ENCODE measurements around the gene PGF.

The PGF gene

GRCh38 chr14:74978416-74978947 lies 23.1 kb upstream of the PGF start:
- DNase-seq (ENCODE audit: low read depth): no peak

DNA sequence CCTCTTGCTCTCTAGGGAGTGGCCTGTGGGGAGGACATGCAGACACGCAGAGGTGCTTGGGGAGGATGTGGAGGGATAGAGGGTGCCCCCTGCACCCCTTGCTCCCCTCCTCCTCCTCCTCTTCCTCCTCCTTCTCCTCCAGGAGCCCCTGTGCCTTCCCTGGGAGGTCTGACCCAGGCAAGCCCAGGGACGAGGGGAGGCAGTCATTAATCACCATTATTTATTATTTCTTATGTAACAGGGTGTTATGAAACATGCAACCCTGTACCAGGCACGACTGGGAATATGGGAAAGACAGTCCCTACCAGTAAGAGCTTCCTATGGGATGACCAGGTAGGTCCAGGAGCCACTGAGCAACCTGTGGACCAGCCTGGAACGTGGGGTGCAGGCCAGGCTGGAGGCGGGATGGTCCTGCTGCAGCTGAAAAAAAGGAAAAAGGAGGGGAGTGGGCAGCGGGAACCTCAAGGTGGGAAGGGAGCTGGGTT lies 22.5 kb upstream of the PGF start:
- DNase-seq (ENCODE audit: low read depth): no peak

- DNase-seq (ENCODE audit: low read depth): no peak
These were observed 21.9 kb upstream of the PGF start for GRCh38 chr14:74977164-74977900.

DNA sequence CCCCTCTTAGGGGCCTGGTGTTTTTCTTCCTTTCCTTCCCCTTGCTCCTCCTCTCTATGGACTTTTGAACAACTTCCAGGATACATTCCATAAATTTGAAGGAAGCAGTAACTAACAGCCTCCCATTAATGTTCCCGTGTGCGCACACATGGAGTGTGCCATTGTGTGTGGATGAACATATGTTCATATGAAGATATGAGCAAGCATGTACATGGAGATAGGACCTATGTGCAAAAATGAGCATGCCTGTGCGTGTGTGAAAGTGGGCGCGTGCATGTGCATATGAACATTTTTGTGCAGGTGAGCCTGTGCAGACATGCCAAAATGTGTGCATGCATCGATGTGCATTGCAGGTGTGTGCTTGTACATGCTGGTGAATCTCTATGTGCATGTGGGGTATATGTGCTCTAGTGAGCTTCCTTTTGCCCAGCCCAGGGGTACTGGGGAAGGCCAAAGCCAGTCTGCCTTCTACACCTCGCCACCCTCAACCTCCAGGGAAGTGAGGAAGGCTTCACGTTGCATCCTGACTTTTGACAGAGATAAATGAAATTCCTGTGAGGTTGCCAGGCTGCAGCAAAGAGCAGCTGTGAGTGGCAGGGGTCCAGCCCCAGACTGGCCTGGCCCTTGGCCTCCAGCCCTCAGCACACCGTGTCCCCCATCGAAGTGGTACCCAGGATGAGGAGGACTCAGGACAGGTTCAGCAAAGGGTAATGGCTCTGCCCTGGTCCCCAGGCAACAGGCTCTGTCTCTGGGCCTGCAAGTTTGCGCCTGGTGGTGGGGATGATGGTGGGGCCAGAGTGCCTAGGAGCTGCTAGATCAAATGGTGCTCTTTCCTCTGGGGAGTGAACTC lies 21.1 kb upstream of the PGF start:
- DNase-seq (ENCODE audit: low read depth): no peak

- DNase-seq (ENCODE audit: low read depth): no peak
These were observed 19.8 kb upstream of the PGF start for GRCh38 chr14:74975059-74975810.

- DNase-seq (ENCODE audit: low read depth): no peak
These were observed 19.1 kb upstream of the PGF start for GRCh38 chr14:74974364-74975058.

DNA sequence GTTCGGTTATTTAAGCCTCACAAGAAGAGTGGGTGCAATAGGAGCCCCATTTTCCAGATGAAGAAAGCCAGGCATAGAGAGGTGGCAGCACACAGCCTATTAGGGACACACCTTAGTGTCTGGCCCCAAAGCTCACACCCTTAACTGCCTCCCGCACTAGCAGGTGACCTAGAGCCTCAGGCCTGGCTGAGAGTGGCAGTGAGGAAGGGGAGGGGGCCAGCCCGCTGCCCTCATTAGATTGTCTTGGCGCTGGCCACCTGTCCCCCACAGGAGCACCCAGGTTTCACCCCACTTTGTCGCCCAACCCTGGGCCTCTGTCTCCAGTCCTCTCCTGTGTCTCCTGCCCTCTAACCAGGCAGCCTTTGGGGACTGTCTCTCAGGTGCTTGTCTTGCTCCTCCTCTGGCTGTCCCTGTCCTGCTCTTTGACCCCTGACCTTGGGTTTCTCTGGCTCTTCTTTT lies 18.5 kb upstream of the PGF start:
- no peak for DNase-seq (ENCODE audit: low read depth)

GRCh38 chr14:74973003-74973653 lies 17.7 kb upstream of the PGF start:
- DNase-seq (ENCODE audit: low read depth): no peak

GRCh38 chr14:74968811-74969210 lies 13.4 kb upstream of the PGF start:
- no peak for DNase-seq (ENCODE audit: low read depth)

- DNase-seq (ENCODE audit: low read depth): no peak
These were observed 10.2 kb upstream of the PGF start for GRCh38 chr14:74965486-74966153.

DNA sequence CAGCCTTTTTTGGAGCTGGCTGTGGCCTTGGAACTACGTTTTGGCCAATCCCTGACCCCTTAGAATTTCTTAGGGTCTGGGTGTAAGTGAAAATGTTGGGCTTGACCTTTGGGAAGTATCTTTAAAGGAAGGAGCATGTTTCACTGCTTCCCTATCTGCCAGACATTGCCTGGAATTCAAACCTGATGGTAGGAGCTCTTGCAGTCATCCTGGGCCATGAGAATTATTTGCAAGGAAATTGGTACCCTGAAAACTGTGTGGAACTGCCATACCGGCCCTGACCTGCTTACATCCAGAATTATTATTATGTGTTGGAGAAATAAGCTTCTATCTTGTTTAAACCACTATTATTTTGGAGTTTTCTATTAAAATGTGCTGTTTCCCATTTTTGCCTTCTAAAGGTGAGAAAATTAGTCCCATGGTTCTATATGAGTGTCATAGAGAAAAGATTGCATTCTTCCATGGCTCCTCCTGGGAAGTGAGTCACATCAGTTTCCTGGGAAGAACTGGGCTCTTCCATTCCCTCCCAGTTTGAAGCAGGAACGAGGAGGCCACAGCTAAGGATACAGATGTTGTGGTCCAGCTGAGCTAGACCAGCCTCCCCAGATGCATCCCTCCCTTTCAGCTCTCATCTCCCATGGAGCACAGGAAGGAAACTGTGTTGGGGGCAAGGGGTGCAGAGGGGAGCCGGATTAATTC lies 9.5 kb upstream of the PGF start:
- no peak for DNase-seq (ENCODE audit: low read depth)

DNA sequence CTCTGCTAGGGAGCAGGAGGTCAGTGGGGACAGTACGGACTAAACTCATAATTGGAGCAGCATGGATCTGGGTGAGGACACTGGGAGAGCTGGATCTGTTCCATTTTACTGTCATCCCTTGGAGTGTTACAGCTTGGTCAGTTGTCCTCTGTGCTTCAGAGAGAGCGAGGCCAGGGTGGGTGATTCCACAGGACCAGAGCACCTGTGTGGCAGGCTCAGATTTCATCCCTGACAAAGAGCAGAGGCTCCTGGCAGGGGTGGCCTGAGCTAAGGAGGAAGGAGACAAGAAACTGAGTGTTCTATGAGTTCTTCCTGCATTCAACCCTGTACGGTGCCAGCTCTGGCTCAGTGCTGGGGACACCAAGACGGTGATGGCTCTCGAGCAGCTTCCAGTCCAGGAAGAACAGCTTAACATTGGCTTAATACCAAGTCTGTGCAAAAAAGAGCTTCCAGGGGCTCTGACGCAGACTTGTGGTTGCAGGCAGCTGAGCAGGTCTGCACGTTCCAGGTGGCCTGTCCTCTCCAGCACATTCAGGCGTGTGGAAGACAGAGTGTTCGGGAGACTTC lies 8.4 kb upstream of the PGF start:
- DNase-seq (ENCODE audit: low read depth): no peak

DNA sequence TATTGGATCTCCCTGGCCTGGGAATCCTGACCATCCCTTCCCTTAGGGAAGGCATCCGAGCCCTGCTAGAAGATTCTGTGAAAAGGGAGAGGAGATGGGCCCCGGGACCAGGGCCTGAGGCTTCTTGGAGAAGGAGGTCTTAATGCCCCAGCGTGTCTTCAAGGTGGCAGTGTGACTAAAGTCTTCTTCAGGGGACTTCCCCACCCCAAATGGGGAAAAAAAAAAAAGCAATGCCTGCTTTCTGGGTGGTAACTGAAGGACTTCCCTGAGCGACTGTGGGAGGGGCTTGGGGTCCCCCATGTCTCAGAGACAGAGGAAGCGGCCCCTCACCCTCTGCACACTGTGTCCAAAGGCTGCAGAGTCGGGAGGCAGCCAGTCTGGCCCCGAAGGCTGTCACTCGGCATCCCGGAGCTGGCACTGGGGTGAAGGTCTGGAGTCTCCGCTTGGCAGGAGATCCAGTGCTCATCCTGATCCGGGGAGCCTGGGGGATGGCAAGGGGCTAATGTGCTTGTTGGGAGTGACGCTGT lies 7.8 kb upstream of the PGF start:
- DNase-seq (ENCODE audit: low read depth): no peak

GRCh38 chr14:74962493-74962892 lies 7.1 kb upstream of the PGF start:
- no peak for DNase-seq (ENCODE audit: low read depth)

DNA sequence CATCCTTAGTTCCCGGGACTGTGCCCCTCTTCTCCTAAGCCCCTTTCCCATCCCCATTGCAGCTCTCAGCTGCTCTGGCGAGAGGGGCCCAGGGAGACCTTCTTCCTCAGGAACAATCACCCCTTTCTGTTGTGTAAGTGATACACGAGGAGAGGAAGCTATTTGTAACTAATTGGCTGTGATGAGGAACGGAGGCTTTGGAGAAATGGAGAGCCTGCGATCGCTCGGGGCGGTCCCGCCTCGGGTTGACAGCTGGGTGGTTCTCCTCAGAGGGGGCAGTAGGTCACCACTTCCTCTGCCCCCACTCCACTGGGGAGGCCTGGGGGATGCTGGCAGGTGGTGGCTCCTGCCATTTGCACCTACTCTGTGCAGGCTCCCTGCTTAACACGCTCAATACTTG lies 6.6 kb upstream of the PGF start:
- no peak for DNase-seq (ENCODE audit: low read depth)

DNA sequence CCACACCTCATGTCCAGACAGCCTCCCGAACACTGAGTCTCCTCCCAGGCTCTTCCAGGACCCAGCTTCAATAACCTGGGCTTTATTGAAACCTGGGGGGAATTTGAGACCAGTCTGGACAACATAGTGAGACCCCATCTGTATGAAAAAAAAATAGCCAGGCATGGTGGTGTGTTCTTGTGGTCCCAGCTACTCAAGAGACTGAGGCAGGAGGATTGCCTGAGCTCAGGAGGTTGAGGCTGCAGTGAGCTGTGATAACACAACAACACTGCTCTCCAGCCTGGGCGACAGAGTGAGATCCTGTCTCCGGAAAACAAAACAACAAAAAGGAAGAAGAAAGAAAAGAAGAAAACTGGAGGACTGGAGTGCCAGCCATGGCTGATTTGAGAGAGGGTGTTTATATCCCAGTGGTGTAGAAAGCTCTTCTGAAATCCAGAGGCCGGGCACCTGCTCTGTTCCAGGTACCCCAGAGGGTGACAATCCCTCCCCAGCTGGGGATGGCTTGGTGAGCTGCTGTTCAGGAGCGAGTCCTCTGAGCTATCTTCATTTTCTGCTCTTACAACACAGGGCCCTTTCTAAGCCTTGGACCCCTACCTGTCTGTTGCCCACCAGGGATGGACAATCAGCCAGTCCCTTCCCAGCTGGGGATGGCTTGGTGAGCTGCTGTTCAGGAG lies 6.0 kb upstream of the PGF start:
- no peak for DNase-seq (ENCODE audit: low read depth)

- DNase-seq (ENCODE audit: low read depth): no peak
These were observed 5.3 kb upstream of the PGF start for GRCh38 chr14:74960736-74961135.

- DNase-seq (ENCODE audit: low read depth): no peak
These were observed 4.3 kb upstream of the PGF start for GRCh38 chr14:74959596-74960180.

All from stimulated activated CD8-positive, alpha-beta memory T cell treated with anti-CD3 and anti-CD28 coated beads, Interleukin-12 subunit alpha, Interleukin-12 subunit beta, amount 100 ng/mL, for 1 hour (primary cell).